ENCODE results near the gene PRCP. TPM values are rescaled to one million over a fixed set of nuclear protein-coding genes. Genes with fewer than 3 reads are reported as not detected.

The PRCP gene
- total RNA-seq, 1 donor from 2014 or later: 62.0 TPM

- Mint-ChIP-seq H3K36me3 (ENCODE audit: low read depth, unreplicated experiment) (no peaks in the 10 kb centered on the region), H3K4me3 (ENCODE audit: unreplicated experiment) (no peak overlapping the region), H3K4me1 (ENCODE audit: low read depth, unreplicated experiment) (peaks cover 5% of the 10 kb centered on the region), H3K9me3 (ENCODE audit: unreplicated experiment) (peaks cover 4% of the 10 kb centered on the region), H3K27ac (ENCODE audit: unreplicated experiment) (no peak overlapping the region), H3K27me3 (ENCODE audit: low read depth, unreplicated experiment) (no peaks in the 10 kb centered on the region)
- Histone ChIP-seq H2AFZ (ENCODE audit: low read depth, low read length) (no peak overlapping the region), H3K4me2 (ENCODE audit: low read length) (no peak overlapping the region), H3K79me2 (ENCODE audit: insufficient read depth, low read length) (peaks cover 7% of the 10 kb centered on the region), H3K27ac (ENCODE audit: low read depth, low read length) (no peak overlapping the region), H3K4me3 (ENCODE audit: insufficient read depth, low read depth, low read length) (no peak overlapping the region), H3K4me1 (ENCODE audit: insufficient read depth, low read length) (peaks cover 10% of the 10 kb centered on the region), H3K27me3 (ENCODE audit: insufficient read depth, low read length) (no peaks in the 10 kb centered on the region), H3K9ac (ENCODE audit: low read length) (no peak overlapping the region), H3K36me3 (ENCODE audit: insufficient read depth, low read length) (no peaks in the 10 kb centered on the region), H3K9me3 (ENCODE audit: insufficient read depth, low read depth, low read length) (no peaks in the 10 kb centered on the region), H4K20me1 (ENCODE audit: insufficient read depth, low read length) (peaks cover 10% of the 10 kb centered on the region)
- TF ChIP-seq EZH2 (IDR thresholded peaks at IDR 0.05; ENCODE audit: insufficient read depth, low read length) (no peak), CTCF (IDR thresholded peaks at IDR 0.05; ENCODE audit: insufficient read depth, low read depth, low read length) (no peak)
- FAIRE-seq: no peak
- no peak for DNase-seq (ENCODE audit: low read depth)
These were observed 4.0 kb downstream of the PRCP start for GRCh38 chr11:82896183-82896582.

- H3K27ac Mint-ChIP-seq (ENCODE audit: unreplicated experiment): no peak overlapping the region
- Histone ChIP-seq H4K20me1 (ENCODE audit: insufficient read depth, low read length) (peaks cover 13% of the 10 kb centered on the region), H3K9ac (ENCODE audit: low read length) (no peak overlapping the region), H3K79me2 (ENCODE audit: insufficient read depth, low read length) (peaks cover 7% of the 10 kb centered on the region), H3K4me3 (ENCODE audit: insufficient read depth, low read depth, low read length) (no peak overlapping the region), H3K27ac (ENCODE audit: low read depth, low read length) (no peak overlapping the region), H3K4me1 (ENCODE audit: insufficient read depth, low read length) (peaks cover 10% of the 10 kb centered on the region), H3K4me2 (ENCODE audit: low read length) (no peak overlapping the region), H3K36me3 (ENCODE audit: insufficient read depth, low read length) (no peaks in the 10 kb centered on the region), H3K9me3 (ENCODE audit: insufficient read depth, low read depth, low read length) (no peaks in the 10 kb centered on the region), H3K27me3 (ENCODE audit: insufficient read depth, low read length) (no peaks in the 10 kb centered on the region), H2AFZ (ENCODE audit: low read depth, low read length) (no peak overlapping the region)
- H3K4me1 Mint-ChIP-seq (ENCODE audit: low read depth, unreplicated experiment): peaks cover 5% of the 10 kb centered on the region
- TF ChIP-seq CTCF (IDR thresholded peaks at IDR 0.05; ENCODE audit: insufficient read depth, low read depth, low read length): no peak
- no peak for TF ChIP-seq EZH2 (IDR thresholded peaks at IDR 0.05; ENCODE audit: insufficient read depth, low read length)
- H3K9me3 Mint-ChIP-seq (ENCODE audit: unreplicated experiment): peaks cover 4% of the 10 kb centered on the region
- DNase-seq (ENCODE audit: low read depth): no peak
- H3K4me3 Mint-ChIP-seq (ENCODE audit: unreplicated experiment): no peak overlapping the region
- FAIRE-seq: no peak
- no peaks in the 10 kb centered on the region for H3K27me3 Mint-ChIP-seq (ENCODE audit: low read depth, unreplicated experiment)
- H3K36me3 Mint-ChIP-seq (ENCODE audit: low read depth, unreplicated experiment): no peaks in the 10 kb centered on the region
These were observed 4.7 kb downstream of the PRCP start for GRCh38 chr11:82895437-82896091.

- Histone ChIP-seq H3K4me3 (ENCODE audit: insufficient read depth, low read depth, low read length) (no peak overlapping the region), H3K27me3 (ENCODE audit: insufficient read depth, low read length) (no peaks in the 10 kb centered on the region), H3K36me3 (ENCODE audit: insufficient read depth, low read length) (no peaks in the 10 kb centered on the region), H3K79me2 (ENCODE audit: insufficient read depth, low read length) (no peaks in the 10 kb centered on the region), H3K9me3 (ENCODE audit: insufficient read depth, low read depth, low read length) (no peaks in the 10 kb centered on the region), H3K4me2 (ENCODE audit: low read length) (no peak overlapping the region), H3K9ac (ENCODE audit: low read length) (no peak overlapping the region), H4K20me1 (ENCODE audit: insufficient read depth, low read length) (peaks cover 21% of the 10 kb centered on the region), H3K27ac (ENCODE audit: low read depth, low read length) (no peak overlapping the region), H3K4me1 (ENCODE audit: insufficient read depth, low read length) (no peaks in the 10 kb centered on the region), H2AFZ (ENCODE audit: low read depth, low read length) (no peak overlapping the region)
- DNase-seq (ENCODE audit: low read depth): no peak
- H3K27ac Mint-ChIP-seq (ENCODE audit: unreplicated experiment): no peak overlapping the region
- H3K36me3 Mint-ChIP-seq (ENCODE audit: low read depth, unreplicated experiment): no peaks in the 10 kb centered on the region
- no peak for FAIRE-seq
- TF ChIP-seq CTCF (IDR thresholded peaks at IDR 0.05; ENCODE audit: insufficient read depth, low read depth, low read length) (no peak), EZH2 (IDR thresholded peaks at IDR 0.05; ENCODE audit: insufficient read depth, low read length) (no peak)
- H3K4me1 Mint-ChIP-seq (ENCODE audit: low read depth, unreplicated experiment): no peaks in the 10 kb centered on the region
- no peak overlapping the region for H3K4me3 Mint-ChIP-seq (ENCODE audit: unreplicated experiment)
- no peaks in the 10 kb centered on the region for H3K27me3 Mint-ChIP-seq (ENCODE audit: low read depth, unreplicated experiment)
- peaks cover 4% of the 10 kb centered on the region for H3K9me3 Mint-ChIP-seq (ENCODE audit: unreplicated experiment)
These were observed 7.5 kb downstream of the PRCP start for GRCh38 chr11:82892611-82893169.

All from astrocyte (in vitro differentiated cells and primary cell).